ENCODE data around the gene RABGAP1L.
A peak's percentile ranks its signal among the peaks of the same experiment; 100 is the strongest.

The RABGAP1L gene

GRCh38 chr1:174954073-174954460 is 794.7 kb downstream of the RABGAP1L start:
- no peak for DNase-seq

GRCh38 chr1:174954671-174955669 is 795.6 kb downstream of the RABGAP1L start:
- DNase-seq, result no peak

GRCh38 chr1:174956086-174956485 is 796.8 kb downstream of the RABGAP1L start:
- no peak for DNase-seq

GRCh38 chr1:174956976-174957375 is 797.7 kb downstream of the RABGAP1L start:
- no peak for DNase-seq

- no peak for DNase-seq
Observed at GRCh38 chr1:174957829-174958228, 798.5 kb downstream of the RABGAP1L start.

- DNase-seq, result no peak
Observed at GRCh38 chr1:174958396-174958795, 799.1 kb downstream of the RABGAP1L start.

- DNase-seq, result no peak
Observed at GRCh38 chr1:174960362-174960761, 801.0 kb downstream of the RABGAP1L start.

- no peak for DNase-seq
Observed at GRCh38 chr1:174963529-174964125, 804.3 kb downstream of the RABGAP1L start.

GRCh38 chr1:174964261-174964971 is 805.1 kb downstream of the RABGAP1L start:
- DNase-seq, result no peak

- no peak for DNase-seq
Observed at GRCh38 chr1:174964972-174965361, 805.6 kb downstream of the RABGAP1L start.

- DNase-seq, result no peak
Observed at GRCh38 chr1:174965362-174966007, 806.2 kb downstream of the RABGAP1L start.

- DNase-seq, result no peak
Observed at GRCh38 chr1:174966008-174966572, 806.8 kb downstream of the RABGAP1L start.

GRCh38 chr1:174967845-174968705 is 808.8 kb downstream of the RABGAP1L start:
- DNase-seq, result no peak

- peak in 1 of 2 experiments; percentile 2 for DNase-seq
Observed at GRCh38 chr1:174968750-174969244, 809.5 kb downstream of the RABGAP1L start.

GRCh38 chr1:174969977-174970376 is 810.7 kb downstream of the RABGAP1L start:
- no peak for DNase-seq

- DNase-seq, result no peak
Observed at GRCh38 chr1:174971466-174971865, 812.1 kb downstream of the RABGAP1L start.

GRCh38 chr1:174971902-174972301 is 812.6 kb downstream of the RABGAP1L start:
- DNase-seq, result no peak

- DNase-seq, result no peak
Observed at GRCh38 chr1:174974711-174975119, 815.4 kb downstream of the RABGAP1L start.

- no peak for DNase-seq
Observed at GRCh38 chr1:174975764-174976163, 816.4 kb downstream of the RABGAP1L start.

GRCh38 chr1:174976436-174977108 is 817.3 kb downstream of the RABGAP1L start:
- no peak for DNase-seq
